K562 (cell line): ENCODE measurements around the gene ZSWIM4. TPM values are rescaled to one million over a fixed set of nuclear protein-coding genes. Genes with fewer than 3 reads are reported as not detected.

Source experiments
- ATAC-seq: fragments of 200-7000 bp; cut with Tn5 transposase; 3 replicates; pipeline ENCODE4 v1.9.1; 2020; ENCODE audit warnings: moderate library complexity
- BruUV-seq: library from RNA; stranded (reverse); fragments of 400-500 nt; replicated peaks from 2 replicates; lab custom pipeline; 2021; lab: Mats Ljungman, UMichigan
- CTCF ChIA-PET: fragments of 300-600 bp; formaldehyde crosslinking; extraction: SDS; loops from one replicate; lab custom pipeline; 2021; ENCODE audit warnings: low intra/inter-chr PET ratio; lab: Yijun Ruan, JAX
- POLR2A ChIA-PET: fragments of 300-600, 350-650 bp; sonication (Branson Sonifier 250); formaldehyde crosslinking; extraction: SDS; loops from one replicate; lab custom pipeline; 2021; ENCODE audit warnings: antibody characterized with exemption, inconsistent platforms; lab: Yijun Ruan, JAX
- DNase-seq, 4 experiments: peaks; one replicate each; pipeline versions ENCODE4 v3.0.0 to v3.0.0-alpha.2; 2011 to 2018; ENCODE audit warnings: low spot score in 3 of 4, mixed read lengths in 3 of 4; ENCODE audit errors: extremely low read depth in 1 of 4
- FAIRE-seq: peaks from 2 replicates; lab custom pipeline; 2011; peaks lifted over from hg19 to GRCh38; lab: Jason Lieb, UNC
- H2AFZ ChIP-seq: 2 replicates; pipeline ENCODE4 v1.6.0; 2011; ENCODE audit warnings: low read depth, low read length, control low read depth, inconsistent platforms
- H3K27ac ChIP-seq: fragments of 200-600 bp; 3 replicates; pipeline ENCODE4 v1.8.0; 2011; ENCODE audit warnings: low read depth, mild to moderate bottlenecking, control low read depth, inconsistent platforms, low read length, moderate library complexity, mixed read lengths; ENCODE audit errors: extremely low read depth
- H3K27me3 ChIP-seq, 2 experiments: fragments of 300-600 bp in 1 of 2; 2 replicates in 1 of 2; 3 replicates in 1 of 2; pipeline versions ENCODE4 v1.6.0 to v1.8.0; 2011; ENCODE audit warnings: inconsistent platforms in 2 of 2, low read length in 2 of 2, mild to moderate bottlenecking in 1 of 2, mixed read lengths in 1 of 2, moderate library complexity in 1 of 2; ENCODE audit not compliant: control insufficient read depth in 2 of 2, insufficient read depth in 2 of 2
- H3K36me3 ChIP-seq: fragments of 300-600 bp; 3 replicates; pipeline ENCODE4 v1.8.0; 2011; ENCODE audit warnings: mild to moderate bottlenecking, low read length, inconsistent platforms; ENCODE audit not compliant: control insufficient read depth, insufficient read depth
- H3K4me1 ChIP-seq, 2 experiments: fragments of 200-600 bp in 1 of 2; replicated peaks in 1 of 2; 2 replicates in 1 of 2; 3 replicates in 1 of 2; pipeline versions ENCODE4 v1.5.1 to v1.8.0; 2011; ENCODE audit warnings: inconsistent platforms in 2 of 2, low read length in 2 of 2, mild to moderate bottlenecking in 1 of 2, mixed read lengths in 1 of 2, moderate library complexity in 1 of 2; ENCODE audit not compliant: control insufficient read depth in 2 of 2, insufficient read depth in 2 of 2
- H3K4me2 ChIP-seq: 2 replicates; pipeline ENCODE4 v1.6.1; 2011; ENCODE audit warnings: low read length, control low read depth, inconsistent platforms, mixed read lengths; ENCODE audit not compliant: insufficient read depth
- H3K4me3 ChIP-seq: fragments of 200-600 bp; sonication (generic), shearing (Covaris generic); 2 replicates; pipeline ENCODE4 v1.5.1; 2016; ENCODE audit warnings: control low read depth, inconsistent platforms
- H3K79me2 ChIP-seq: fragments of 200-600 bp; 3 replicates; pipeline ENCODE4 v1.8.0; 2011; ENCODE audit warnings: low read length, inconsistent platforms; ENCODE audit not compliant: control insufficient read depth, insufficient read depth
- H3K9ac ChIP-seq, 2 experiments: 2 replicates each; pipeline versions ENCODE4 v1.6.0 to v1.6.1; 2011; ENCODE audit warnings: low read depth in 2 of 2, low read length in 2 of 2, control low read depth in 1 of 2, inconsistent platforms in 1 of 2, mild to moderate bottlenecking in 1 of 2, mixed read lengths in 1 of 2; ENCODE audit not compliant: insufficient read depth in 1 of 2
- H3K9me1 ChIP-seq: one replicate; pipeline ENCODE4 v1.6.0; 2011; ENCODE audit warnings: inconsistent platforms, mild to moderate bottlenecking, low read length, moderate library complexity; ENCODE audit not compliant: control insufficient read depth, insufficient read depth
- H3K9me3 ChIP-seq: replicated peaks from 2 replicates; pipeline ENCODE4 v1.5.1; 2011; ENCODE audit warnings: low read depth, low read length, inconsistent platforms; ENCODE audit not compliant: control insufficient read depth, insufficient read depth
- H4K20me1 ChIP-seq: replicated peaks from 2 replicates; pipeline ENCODE4 v1.6.1; 2011; ENCODE audit warnings: low read length, inconsistent platforms, mixed read lengths; ENCODE audit not compliant: control insufficient read depth, insufficient read depth
- CREBBP ChIP-seq: IDR thresholded peaks from one replicate; pipeline ENCODE4 v1.6.1; 2012; ENCODE audit warnings: low read depth, mild to moderate bottlenecking, control low read depth, inconsistent platforms, low read length
- KHSRP ChIP-seq: fragments of 450-650 bp; IDR thresholded peaks from 2 replicates; pipeline ENCODE4 v1.6.1; 2017
- PRPF4 ChIP-seq: fragments of 200-400 bp; formaldehyde crosslinking; IDR thresholded peaks from one replicate; pipeline ENCODE4 v1.6.1; 2017; ENCODE audit warnings: low read length, low read depth, mild to moderate bottlenecking; ENCODE audit not compliant: insufficient read depth, poor library complexity, severe bottlenecking
- RBFOX2 ChIP-seq: fragments of 200-400 bp; formaldehyde crosslinking; IDR thresholded peaks from 2 replicates; pipeline ENCODE4 v1.6.1; 2017; ENCODE audit warnings: low read depth, mild to moderate bottlenecking, low read length, moderate library complexity
- RFX1 ChIP-seq: fragments of 450-650 bp; IDR thresholded peaks from 2 replicates; pipeline ENCODE4 v1.6.1; 2016; ENCODE audit warnings: mild to moderate bottlenecking, moderate library complexity
- SMAD2 ChIP-seq: fragments of 150-350 bp; IDR thresholded peaks from 2 replicates; pipeline ENCODE4 v1.6.1; 2014; ENCODE audit warnings: low read depth, mild to moderate bottlenecking, low read length
- SUPT5H ChIP-seq: fragments of 450-650 bp; IDR thresholded peaks from 2 replicates; pipeline ENCODE4 v1.6.1; 2016
- ZNF239 ChIP-seq: fragments of 250-450 bp; sonication (Bioruptor Pico); IDR thresholded peaks from 2 replicates; pipeline ENCODE4 v1.4.0; 2020; ENCODE audit warnings: mild to moderate bottlenecking
- WGBS: fragments of 100-300 bp; shearing (Covaris generic); methylation state at CpG from one replicate; pipeline ENCODE4 v1.1.6; 2016; ENCODE audit warnings: low coverage, mixed read lengths; ENCODE audit not compliant: insufficient coverage; ENCODE audit errors: missing lambda C conversion rate; 5-methylcytosine and 5-hydroxymethylcytosine counted together
- in situ Hi-C: fragments of 300-500 bp; cut with MboI; formaldehyde crosslinking; loops from 4 replicates; pipeline ENCODE4 v1.15.0; 2018; ENCODE audit warnings: inconsistent platforms, mixed read lengths
- intact Hi-C: fragments of 100-400 bp; cut with micrococcal nuclease; formaldehyde crosslinking; loops from 2 replicates; pipeline ENCODE4 v1.14.2; 2022
- polyA plus RNA-seq, 8 experiments: library from polyadenylated mRNA; depleted of rRNA in 4 of 8; stranded (reverse) in 5 of 8; unstranded in 3 of 8; fragments of >200 nt; fragmentation: Nextera tagmentation in 2 of 8; fragmentation: Illumina TruSeq in 1 of 8; extraction: Ambion mirVana in 2 of 8; extraction: Trizol in 1 of 8; gene quantifications; 2 replicates each; pipeline versions ENCODE4 v1.2.1 to v1.2.3, GENCODE V29; 2011 to 2014; ENCODE audit warnings: inconsistent platforms in 1 of 8, missing spikeins in 1 of 8
- total RNA-seq, 7 experiments: library from RNA; depleted of rRNA in 6 of 7; stranded (reverse); fragments of >200 nt in 6 of 7; fragmentation: Illumina TruSeq in 2 of 7; extraction: Trizol in 2 of 7; gene quantifications; 2 replicates each; pipeline versions ENCODE4 v1.2.1 to v1.2.3, GENCODE V29; 2011 to 2021; ENCODE audit warnings: low replicate concordance in 1 of 7
- TF ChIP-seq, protein P1 (sequence below): fragments of 250-450 bp; sonication (Bioruptor Pico); IDR thresholded peaks from 2 replicates; pipeline ENCODE4 v1.6.1; 2021; ENCODE audit warnings: mild to moderate bottlenecking

Gene ZSWIM4
- total and polyA plus RNA-seq, 9 of the 15 experiments (the other 6 are each of a cell fraction or from before 2014, with no cell fraction given): 0.25 to 3.7 (median 0.79) TPM; not detected in 2

DNA sequence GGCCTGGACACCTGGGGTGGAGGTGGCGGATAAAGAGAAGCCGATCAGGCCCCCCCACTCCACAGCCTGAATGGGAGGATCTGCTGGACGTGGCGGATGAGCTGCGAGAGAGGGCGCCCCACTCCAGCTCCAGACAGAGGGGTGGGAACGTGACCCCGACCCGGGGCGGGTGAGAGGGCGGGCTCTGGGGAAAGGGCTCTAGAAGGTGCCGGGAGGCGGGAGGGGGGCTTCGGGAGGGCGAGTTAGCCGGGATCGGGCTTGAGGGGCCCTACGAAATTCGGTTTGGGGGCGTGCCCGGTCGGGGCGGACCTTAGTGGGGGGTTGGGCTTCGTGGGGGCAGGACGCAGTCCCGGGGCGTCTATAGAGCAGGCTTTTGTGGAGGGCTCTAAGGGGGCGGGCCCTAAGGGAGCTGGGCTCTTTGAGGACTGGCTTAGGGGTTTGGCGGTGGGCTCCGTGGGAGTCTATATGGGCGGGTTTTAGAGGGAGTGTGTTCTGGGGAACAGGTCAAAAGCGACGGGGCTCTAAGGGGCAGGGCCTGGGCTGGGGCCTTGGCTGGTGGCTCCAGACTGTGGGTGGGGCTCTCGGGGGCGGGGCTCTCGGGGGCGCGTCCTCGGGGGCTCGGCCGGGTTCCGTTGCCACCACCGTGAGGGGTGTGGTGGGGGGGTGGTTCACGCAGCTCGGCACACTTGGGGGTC lies 77.6 kb downstream of the ZSWIM4 start (continued):
- TF ChIP-seq ZNF239 (CRISPR knock-in tag) (no peak), PRPF4 (no peak), SMAD2 (no peak)

DNA sequence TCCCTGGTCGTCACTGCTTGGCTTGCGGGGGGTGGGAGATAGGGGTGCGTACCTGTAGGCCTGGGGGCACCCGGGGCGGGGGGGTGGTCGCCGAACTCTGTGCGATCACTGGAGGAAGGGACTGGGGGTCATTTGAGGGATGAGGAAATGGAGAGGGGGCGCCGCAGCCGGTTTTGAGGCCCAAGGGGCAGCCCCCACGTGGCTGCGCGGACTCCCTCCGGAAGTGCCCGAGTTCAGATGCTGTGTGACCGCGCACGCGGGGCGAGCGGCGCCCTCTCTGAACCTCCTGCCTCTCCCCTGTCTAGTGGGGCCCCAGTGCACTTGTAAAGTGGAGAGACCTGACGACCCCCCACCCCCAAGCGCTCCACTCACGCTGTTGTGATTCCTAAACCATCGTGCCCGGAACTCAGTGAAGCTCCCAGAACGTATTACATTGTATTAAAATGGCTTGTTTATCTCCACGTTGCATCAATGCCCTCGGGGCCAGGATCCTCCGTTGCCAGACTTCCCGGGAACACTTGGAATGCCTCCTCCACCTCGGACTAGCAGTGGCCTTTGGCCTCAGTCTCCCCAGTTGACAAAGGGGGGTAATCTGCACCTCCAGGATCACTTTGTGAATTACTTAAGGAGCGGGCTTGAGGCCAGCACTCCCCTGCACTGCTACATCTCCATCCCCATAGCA lies 78.7 kb downstream of the ZSWIM4 start:
- TF ChIP-seq RBFOX2 (no peak), KHSRP (no peak), CREBBP (no peak), RFX1 (no peak), SUPT5H (no peak)
- TF ChIP-seq, protein P1, sequence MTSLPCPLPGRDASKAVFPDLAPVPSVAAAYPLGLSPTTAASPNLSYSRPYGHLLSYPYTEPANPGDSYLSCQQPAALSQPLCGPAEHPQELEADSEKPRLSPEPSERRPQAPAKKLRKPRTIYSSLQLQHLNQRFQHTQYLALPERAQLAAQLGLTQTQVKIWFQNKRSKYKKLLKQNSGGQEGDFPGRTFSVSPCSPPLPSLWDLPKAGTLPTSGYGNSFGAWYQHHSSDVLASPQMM (CRISPR knock-in tag): no peak
- POLR2A ChIA-PET: interaction anchor here (0.7 kb wide), 1 partner anchor 122 kb away, joined by 3 read pairs; no protein-coding TSS in a partner anchor

More for the DNA sequence above, 78.7 kb downstream of the ZSWIM4 start:
- no peak overlapping the region for H3K27ac ChIP-seq
- peaks cover 6 to 36% of the 10 kb centered on the region in 2 experiments for H3K4me1 ChIP-seq
- FAIRE-seq (no peak), DNase-seq (no peak), ATAC-seq (no peak)
- no peaks in the 10 kb centered on the region for H3K9me3 ChIP-seq
- no peaks in the 10 kb centered on the region for H3K27me3 ChIP-seq
- H4K20me1 ChIP-seq: no peaks in the 10 kb centered on the region
- intact Hi-C loops: no loop called here
- H3K36me3 ChIP-seq: no peaks in the 10 kb centered on the region
- no peaks in the 10 kb centered on the region for H3K9me1 ChIP-seq
- H3K79me2 ChIP-seq: no peaks in the 10 kb centered on the region
- in situ Hi-C loops: loop anchor here (10.0 kb wide), 1 partner anchor 611 kb away; no protein-coding TSS in a partner anchor
- 50% methylated on average over 12 of the region's 35 CpGs for WGBS
- no peak overlapping the region for H3K4me2 ChIP-seq
- CTCF ChIA-PET: no interaction called here
- H2AFZ ChIP-seq: no peak overlapping the region
- no TSS peak for BruUV-seq
- no peak overlapping the region for H3K4me3 ChIP-seq
- no peak overlapping the region for H3K9ac ChIP-seq
